Activated CD4-positive, alpha-beta T cell treated with anti-CD3 and anti-CD28 coated beads for 24 hours (primary cell): Measurements from ENCODE around the gene STARD13.

Experiments used
- DNase-seq, 2 donors: peaks; one replicate each; pipeline ENCODE4 v3.0.0-alpha.2; 2020; ENCODE audit warnings: low read depth in 2 of 2

Gene STARD13

DNA sequence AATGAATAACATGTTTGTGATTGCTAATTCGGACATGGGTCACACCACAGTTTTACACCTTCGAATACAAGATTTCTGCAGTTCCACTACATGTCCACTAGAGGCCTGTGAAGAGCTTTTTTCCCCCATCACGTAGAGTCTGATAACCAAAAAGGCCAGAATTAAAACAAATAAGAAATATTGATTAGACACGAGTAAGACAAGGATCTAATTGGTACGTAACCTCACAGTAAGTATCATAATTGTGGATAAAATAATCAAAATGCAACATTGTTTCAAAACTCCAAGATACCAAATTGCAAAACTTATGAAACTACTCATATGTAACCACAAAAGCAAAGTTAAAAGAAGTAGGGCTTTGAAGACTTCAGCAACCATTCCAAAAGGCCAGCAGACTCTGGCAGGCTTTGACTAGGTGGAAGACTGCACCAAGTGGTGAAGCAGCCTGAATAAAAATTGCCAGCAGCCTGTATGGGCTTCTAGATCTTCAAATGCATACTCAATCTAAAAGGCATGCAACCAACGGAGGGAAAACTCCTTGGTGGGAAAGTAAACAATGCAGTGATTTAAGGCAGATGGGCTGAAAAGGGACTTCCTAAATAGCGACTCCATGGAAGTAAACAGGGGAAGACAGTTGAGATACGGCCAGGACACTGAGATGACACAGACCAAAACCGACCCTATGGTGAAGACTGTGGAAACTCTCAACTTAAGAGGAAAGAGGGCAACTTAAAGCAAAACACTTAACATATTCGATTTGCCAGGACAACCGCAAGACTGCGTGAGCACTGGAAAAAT is 56.7 kb downstream of the STARD13 start:
- DNase-seq: no peak

DNA sequence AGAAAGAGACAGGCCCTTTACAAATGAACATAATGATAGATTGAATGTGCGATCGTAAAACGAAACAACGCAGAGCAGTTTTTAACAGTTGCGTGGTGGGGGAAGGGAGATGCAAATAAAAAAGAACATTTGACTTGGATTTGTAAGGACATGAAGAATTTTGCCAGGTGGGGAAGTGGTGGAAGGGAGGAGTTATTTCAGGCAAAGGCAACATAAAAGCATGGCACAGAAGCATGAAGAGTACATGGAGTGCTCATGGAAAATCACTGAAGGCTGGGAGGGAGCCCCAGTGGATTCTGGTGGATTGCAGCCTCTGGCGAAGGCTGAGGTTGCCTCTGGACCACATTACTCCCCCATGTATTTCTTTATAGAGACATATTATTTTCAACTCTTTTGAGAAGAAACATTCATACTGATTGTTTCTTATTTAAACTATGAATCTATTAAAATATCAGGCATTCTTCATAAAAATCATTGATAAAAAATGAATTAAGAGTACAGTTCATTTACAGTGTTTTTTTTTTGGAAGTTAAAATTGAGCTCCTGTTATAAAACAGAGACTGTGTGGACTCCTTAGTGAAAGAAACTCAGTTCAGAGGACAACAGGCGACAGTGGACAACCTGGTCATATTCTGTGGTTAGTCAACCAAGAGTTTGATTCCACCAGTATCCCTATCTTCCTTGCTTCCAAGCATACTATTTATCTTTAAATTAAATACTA is 57.5 kb downstream of the STARD13 start:
- no peak for DNase-seq

DNA sequence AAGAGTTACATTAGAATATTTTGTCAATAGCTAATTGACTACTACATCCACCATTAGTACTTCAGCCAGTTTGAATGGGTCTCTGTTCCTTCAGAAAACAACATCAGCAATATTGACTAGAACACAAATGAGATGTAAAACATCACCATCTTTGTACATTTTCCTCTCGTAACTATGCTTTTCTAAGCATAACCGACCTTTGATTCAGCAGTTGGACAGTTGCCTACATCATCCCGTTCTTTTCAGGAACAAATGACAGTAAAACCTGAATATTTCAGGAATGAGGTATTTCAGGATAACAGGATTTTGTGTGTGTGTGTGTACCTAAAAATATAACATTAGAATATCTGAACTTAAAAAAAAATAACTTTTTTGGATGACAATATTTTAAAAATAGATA is 60.9 kb downstream of the STARD13 start:
- no peak for DNase-seq

DNA sequence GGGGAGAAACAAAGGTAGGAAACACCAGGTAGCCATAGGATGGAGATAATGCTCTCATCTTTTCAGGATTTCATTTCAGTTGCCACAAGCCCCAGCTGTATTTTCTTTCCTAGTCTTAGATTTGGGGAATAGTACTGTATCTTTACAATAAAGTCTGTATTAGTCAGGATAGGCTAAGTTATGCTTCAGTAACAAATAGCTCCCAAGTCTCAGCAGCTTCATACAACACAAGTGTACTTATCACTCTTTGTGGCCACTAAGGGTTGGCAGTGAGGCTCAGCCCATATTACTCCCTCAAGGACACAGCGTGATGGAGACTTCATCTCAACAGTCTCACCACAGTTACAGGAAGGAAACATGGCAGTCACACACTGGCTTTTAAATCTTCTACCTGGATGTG is 61.4 kb downstream of the STARD13 start:
- DNase-seq: no peak

DNA sequence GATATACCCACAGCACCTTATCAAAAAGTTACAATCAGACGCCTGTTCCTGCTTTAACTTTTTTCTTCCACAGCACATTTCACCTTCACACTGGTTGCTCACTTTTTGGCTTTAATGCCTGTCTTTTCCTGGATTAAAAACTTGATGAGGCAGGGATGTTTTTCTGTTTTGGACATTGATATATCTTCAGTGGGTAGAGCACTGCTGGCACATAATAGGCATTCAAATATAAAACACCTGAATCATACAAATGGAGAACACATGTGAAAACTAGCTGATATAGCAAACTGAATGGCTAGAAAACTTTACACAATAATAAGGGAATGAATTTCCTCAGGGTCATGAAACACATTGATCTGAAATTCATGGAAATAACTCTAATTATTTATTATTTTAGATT is 65.6 kb downstream of the STARD13 start:
- no peak for DNase-seq

DNA sequence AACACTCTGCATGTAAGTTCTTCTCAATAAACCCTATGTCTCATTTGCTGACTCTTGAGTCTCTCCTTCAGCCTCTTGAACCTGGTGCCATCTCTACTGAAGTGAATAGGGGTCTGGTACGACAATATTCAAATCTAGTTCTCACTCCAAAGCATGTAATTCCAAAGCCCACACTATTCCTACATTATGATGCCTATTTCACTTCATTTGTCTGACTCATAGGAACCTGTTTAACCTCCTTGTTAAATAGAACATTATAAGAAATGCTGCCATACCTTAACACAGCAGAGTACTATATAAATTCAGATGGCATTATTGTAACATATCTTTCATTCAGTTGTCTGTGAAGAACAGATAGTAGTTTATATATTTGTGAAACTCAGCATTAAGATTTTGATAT is 67.1 kb downstream of the STARD13 start:
- no peak for DNase-seq

DNA sequence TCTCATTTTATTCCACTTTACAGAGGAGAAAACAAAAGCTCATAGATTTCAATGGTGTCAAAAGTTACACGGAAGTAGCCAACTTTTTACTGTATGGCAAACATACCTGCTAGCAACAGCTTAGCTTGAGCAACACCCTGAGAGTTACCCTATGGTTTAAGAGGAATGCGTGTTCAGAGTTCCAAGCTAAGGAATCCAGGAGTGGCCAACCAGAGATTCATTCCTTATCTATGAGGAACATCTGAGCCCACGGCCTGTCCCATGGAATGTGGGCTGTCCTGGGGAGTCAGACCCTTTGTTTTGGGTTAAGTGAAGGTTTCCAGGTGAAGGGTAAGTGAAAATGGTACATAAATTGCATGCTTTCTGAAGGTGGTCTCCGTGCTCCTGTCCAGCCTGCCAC is 67.5 kb downstream of the STARD13 start:
- DNase-seq: no peak

DNA sequence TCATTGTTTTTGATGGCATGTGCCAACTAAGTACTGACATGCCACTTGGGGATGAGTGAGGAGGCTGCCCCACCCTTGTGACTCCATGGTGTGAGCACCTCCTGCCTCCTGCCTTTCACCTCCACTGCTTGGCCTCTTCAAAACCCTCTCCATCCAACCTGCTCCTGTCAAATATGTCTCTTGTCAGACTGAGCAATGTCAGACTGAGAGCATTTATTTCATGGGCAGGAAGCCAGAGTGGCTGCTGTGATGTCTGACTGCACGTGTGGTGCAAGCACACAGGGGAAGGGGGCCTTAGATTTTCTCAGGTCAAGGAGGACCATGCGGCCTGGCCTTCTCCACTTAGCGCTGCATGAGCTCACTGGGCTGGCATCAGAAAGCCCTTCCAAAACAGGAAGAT is 68.3 kb downstream of the STARD13 start:
- DNase-seq: no peak

DNA sequence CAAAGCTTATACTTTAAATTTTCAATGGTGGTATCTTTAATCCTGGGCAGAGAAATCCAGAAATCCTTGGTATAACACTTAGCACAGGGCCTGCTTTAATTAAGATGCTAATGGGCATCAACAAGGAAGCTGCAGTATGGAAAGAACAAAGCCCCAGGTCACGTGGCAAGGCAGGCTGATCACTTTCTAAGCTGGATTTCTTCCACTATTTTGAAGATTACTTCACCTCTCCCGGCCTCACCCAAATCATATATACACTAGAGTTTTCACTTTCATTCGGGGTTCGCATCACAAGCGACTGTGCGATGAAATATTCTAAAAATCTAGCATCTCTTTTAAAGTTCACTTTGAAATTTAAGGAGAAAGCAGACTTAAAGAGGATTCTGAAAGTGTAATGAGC is 71.8 kb downstream of the STARD13 start:
- no peak for DNase-seq

DNA sequence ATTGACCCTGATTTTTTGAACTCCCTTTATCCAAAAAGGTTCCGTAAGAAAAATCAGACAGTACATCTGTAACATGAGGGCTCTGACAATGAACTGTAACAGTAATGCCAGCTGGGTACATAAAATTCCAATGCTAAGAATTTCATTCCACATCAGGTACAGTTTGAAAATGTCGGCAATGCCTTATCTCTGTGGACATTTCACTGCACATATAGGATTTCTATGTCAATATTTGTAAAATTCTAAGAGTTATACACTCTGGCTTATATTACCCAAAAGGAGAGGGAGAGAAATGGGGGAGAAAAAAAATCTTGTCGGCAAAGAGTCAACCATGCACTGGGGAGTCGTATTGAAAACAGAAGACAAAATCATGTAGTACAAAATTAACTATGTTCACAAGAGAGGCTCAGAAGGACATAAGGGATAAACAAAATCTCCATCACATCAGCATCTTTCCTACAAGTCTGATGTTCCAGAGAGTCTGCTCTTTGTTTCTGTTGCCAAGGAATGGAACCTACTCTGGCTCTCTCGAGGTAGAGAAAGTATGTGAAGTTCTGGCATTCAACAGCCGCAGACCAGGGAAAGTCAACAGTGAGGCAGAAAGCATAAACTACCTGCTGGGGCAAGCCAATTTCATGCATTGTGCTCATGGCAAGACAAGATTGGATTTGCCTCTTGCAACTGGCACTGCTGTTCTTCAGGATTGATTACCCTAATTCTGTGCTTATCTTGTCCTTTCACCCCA is 72.4 kb downstream of the STARD13 start:
- no peak for DNase-seq

DNA sequence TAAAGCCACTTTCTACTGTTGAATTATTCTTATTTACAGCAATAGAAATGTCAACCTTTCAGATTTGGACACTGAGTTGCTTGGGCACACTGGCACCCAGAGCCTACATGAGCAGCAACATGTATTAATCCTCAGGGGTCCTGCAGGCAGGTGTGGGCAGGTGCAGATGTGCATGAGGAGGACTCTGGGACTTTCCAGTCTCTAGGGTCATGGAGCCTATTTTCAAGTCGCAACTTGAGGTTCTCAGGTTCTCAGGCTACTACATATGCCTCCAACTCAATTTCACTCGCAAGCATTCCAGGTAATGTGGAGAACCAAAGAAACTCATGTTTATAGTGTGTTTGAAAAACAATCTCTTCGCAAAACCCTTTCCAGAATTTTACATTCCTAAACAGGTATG is 73.2 kb downstream of the STARD13 start:
- DNase-seq: no peak

DNA sequence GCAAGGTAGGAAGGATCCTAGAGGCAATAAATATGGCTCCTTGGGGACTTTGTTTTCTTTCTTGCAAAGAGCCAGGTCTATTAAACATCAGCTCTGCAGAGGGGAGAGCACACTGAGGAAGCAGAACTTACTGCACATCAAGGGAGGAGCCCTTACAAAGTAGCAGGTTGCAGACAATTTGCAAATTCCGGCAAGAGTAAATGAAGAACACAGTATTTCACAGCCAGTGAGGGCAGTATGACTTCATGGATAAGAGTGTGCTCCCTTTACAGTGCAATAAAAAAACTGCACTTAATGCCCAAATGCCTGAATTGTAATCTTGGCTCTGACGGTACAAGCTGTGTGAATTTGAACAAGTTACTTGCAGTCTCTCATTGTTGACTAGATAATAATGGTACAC is 75.5 kb downstream of the STARD13 start:
- no peak for DNase-seq

DNA sequence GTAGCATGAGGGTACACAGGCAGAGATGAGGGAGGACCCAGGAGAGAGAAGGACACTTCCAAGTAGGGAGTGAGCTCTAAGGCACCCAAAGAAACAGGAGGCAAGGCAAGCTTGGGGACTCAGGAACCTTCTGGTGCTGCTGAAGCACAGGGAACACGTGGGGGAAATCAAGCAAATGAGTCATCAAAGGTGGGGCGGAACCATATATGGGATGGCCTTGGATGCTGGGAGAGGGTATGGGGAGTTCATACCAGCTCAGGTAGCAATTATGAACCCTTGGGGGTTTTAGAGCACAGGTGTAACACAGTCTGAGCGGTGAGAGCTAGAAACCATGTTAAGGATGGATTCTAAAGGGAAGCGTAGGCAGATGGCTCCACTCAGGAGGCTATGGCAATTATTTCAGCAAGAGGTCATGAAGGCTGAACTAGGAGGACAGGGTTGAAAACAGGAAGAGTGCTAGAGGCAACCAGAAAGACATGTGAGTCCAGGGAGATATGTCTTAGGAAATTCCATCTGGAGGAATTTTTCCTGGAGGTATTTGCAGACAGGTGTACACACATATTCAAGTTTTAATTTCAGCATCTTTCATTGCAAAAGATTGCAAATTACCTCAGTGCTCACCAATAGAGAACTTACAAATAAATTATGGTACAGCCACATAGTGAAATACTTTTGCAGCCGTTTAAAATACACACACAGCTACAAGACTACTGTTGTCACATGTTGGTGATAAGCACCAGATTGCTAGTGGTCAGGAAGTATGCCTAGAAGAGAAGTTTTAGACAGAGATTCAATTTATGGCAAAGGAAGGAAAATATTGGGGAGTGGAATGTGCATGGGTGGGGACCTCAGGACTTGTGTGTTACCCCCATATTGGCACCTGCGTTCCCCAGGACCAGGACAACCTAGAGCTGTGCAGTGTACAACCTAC is 77.0 kb downstream of the STARD13 start:
- DNase-seq: no peak

DNA sequence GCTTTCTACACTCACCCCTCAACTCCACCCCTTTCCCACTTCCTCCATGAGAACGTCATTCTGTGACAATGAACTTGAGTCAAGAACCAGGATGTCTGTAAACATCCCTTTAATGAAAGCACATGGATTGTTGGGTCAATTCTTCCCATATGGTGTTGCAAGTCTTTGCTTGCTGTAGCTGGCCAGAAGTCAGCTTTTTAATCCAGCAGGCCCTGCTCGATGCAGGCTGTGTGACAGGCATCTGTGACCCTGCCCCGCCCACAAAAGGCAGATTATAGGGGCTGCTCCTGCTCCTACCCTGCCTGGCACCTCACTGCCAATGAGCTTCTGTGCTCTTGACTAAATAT is 78.0 kb downstream of the STARD13 start:
- no peak for DNase-seq

DNA sequence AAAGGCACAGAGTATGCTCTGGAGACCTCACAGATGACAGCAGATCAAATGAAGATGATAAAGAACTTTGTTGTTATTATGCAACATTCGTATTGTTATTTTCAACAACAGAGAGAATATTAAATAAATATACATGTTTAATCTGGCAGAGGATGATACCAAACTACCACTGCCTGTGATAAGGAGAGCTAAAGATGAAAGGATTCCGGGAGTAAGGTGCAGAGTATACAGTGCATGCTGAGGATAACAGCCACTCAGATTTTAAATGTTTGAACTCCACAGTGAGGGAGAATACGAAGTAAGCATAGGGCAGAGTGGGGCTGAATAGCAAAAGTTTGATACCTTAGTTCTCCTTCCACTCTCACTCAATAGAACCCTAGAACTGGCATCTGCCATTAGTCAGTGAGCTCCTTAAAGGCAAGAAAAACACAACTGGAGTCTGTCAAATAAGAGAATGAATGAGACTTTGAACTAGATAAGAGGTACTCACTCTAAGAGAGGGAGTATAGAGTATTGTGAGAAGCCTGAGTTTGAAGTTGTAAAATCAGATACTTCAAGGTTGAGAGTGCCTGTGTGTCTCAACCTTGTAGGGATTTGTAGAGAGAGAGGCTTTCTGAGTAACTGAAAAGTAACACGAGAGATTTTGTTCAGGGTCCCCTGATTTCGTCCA is 78.5 kb downstream of the STARD13 start:
- no peak for DNase-seq

DNA sequence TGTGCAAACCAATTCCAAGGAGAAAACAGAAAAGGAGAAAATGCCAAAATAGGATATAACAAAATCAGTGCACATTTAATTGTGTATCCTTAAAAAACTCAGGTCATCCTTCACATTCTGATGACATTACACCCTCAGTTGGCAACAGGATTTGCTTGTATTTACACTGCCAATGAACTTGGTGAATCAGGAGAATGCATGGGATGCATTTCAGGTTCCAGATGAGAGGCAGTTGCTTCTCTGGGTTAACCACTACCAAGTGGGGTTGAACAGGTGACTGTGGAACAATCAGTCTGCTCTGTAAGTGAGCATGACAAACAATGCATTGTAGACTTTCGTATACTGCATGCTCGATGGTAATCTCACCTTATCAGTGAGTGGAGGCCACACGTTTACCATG is 79.1 kb downstream of the STARD13 start:
- no peak for DNase-seq

DNA sequence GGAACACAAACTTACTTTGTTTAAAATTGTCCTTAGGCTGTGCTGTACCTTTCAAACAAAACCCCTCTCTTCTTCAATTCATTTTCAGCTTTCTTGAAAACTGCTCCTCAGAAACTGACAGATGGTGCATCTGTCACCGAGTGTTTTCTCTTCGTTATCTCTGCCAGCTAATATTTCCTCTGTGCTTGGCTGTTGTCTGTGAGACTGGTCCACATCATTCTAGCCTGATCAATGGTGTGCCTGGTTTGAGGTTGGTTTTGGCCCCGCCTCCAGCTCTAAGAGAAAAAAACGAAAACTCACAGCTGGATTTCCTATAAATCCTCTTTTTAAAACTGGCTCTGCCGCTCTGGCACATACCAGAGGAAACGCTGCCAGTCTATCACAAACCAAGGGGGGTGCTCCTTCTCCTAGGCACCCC is 79.7 kb downstream of the STARD13 start:
- DNase-seq: no peak

DNA sequence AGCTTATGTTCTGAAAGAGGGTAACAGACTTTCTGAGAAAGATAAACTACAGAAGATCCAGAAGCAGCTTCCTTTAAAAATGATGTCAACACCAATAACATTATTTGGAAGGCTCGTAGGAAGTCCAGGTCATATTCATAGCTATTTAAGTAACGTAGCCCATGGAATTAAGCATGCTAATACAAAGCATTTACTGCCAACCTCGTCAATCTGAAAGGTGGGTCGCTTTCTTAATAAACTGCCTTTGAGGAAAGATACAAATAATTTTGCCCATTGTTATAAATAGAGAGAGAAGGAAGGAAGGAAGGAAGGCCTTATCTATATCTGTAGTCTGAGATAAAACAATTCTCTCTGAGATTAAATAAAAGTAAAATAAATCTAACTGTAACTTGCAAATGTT is 80.3 kb downstream of the STARD13 start:
- no peak for DNase-seq

DNA sequence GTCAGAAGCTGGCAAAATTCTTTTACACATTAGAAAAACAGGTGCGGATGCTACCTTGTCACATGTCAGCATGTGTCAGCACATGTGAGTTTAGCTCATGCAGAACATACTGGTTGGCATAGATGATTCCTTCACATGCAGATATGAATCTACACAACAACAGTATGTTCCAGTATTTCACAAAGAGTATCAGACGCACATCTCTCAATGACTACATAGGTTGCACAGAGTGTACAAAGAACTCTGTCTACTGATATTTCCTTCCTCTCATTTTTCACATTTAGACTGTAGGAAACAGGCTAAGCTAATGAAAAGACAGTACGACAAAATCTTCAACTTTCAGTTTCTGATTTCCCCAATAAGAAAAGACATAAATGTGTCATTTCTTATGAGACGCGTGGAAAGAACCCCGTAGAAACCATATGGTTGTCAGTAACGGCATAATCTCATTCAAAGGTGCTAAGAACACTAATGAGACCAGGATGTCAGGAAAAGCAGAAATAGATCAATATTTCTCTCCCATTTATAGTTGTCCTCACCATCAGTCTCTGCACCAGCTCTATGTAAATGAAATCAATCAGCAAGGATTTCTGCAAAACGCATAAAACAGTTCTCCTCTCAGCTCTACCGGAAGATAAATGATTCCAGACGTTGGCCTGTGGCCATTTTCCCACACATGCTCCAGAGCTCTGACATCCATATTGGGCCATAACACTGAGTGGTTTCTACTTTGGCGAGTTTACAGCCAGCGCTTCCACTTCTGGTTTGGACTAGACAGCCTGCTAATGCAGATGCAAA is 81.2 kb downstream of the STARD13 start:
- no peak for DNase-seq

DNA sequence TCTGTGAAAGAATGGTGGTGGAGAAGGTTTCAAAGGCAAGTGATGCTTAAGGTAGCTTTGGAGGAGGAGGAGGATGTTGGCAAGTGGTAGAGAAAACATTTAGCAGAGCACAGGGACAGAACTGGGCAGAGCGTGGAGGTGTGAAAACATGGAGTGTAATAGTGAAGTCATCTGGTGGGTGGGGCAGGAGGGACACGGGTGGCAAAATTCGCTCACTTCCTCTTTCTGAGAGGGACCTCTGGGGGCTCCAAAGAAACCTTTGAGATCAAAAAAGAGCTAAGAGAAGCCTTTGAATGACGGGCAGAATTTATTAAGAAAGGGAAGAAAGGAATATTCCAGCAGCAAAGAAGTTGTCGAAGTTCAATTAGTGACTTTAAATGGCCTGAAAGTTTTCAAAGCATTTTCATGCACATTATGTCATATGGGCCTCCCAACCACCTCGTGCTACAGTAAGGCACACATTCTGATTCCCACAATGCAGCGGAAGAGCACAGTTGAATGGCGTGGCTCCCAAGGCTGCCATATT is 82.8 kb downstream of the STARD13 start:
- no peak for DNase-seq
